ENCODE data around the gene MPRIP.
"Not testable (repeated sequence)": the region's sequence is repeated elsewhere in the genome, so short reads cannot be mapped to it uniquely, and the experiment has no call there.

Gene MPRIP

GRCh38 chr17:17042384-17042736 lies at the start of gene MPRIP:
MPRIP (plus strand) TSS chr17:17042457; CDS start chr17:17042849, 392 bp downstream.
- in situ Hi-C loops (cut with HindIII; ENCODE audit: low pct_unique_long_range_greater_than_20kb, low sequenced_read_pairs), result no loop called here
- no peak for DNase-seq (ENCODE audit: low read depth in 1 of 2, low spot score in 1 of 2)
- TF ChIP-seq JUND (IDR thresholded peaks at IDR 0.05; ENCODE audit: low read depth), result no peak

GRCh38 chr17:16994631-16995030 lies 47.6 kb upstream of the MPRIP start:
- in situ Hi-C loops (cut with HindIII; ENCODE audit: low pct_unique_long_range_greater_than_20kb, low sequenced_read_pairs), result no loop called here
- no peak for DNase-seq (ENCODE audit: low read depth in 1 of 2, low spot score in 1 of 2)
- no peak for TF ChIP-seq JUND (IDR thresholded peaks at IDR 0.05; ENCODE audit: low read depth)

- in situ Hi-C loops (cut with HindIII; ENCODE audit: low pct_unique_long_range_greater_than_20kb, low sequenced_read_pairs), result no loop called here
- no peak for TF ChIP-seq JUND (IDR thresholded peaks at IDR 0.05; ENCODE audit: low read depth)
- DNase-seq (ENCODE audit: low read depth in 1 of 2, low spot score in 1 of 2), result no peak
These were observed 46.3 kb upstream of the MPRIP start for GRCh38 chr17:16995930-16996329.

GRCh38 chr17:16996726-16997125 lies 45.5 kb upstream of the MPRIP start:
- in situ Hi-C loops (cut with HindIII; ENCODE audit: low pct_unique_long_range_greater_than_20kb, low sequenced_read_pairs); DNase-seq (ENCODE audit: low read depth in 1 of 2, low spot score in 1 of 2): not testable (repeated sequence)

- in situ Hi-C loops (cut with HindIII; ENCODE audit: low pct_unique_long_range_greater_than_20kb, low sequenced_read_pairs), result no loop called here
- no peak for TF ChIP-seq JUND (IDR thresholded peaks at IDR 0.05; ENCODE audit: low read depth)
- peak in 1 of 2 experiments; percentile 27 for DNase-seq (ENCODE audit: low read depth in 1 of 2, low spot score in 1 of 2)
These were observed 44.5 kb upstream of the MPRIP start for GRCh38 chr17:16997514-16998429.

- no peak for DNase-seq (ENCODE audit: low read depth in 1 of 2, low spot score in 1 of 2)
- in situ Hi-C loops (cut with HindIII; ENCODE audit: low pct_unique_long_range_greater_than_20kb, low sequenced_read_pairs), result no loop called here
- no peak for TF ChIP-seq JUND (IDR thresholded peaks at IDR 0.05; ENCODE audit: low read depth)
These were observed 42.2 kb upstream of the MPRIP start for GRCh38 chr17:16999931-17000625.

GRCh38 chr17:17001076-17001777 lies 41.0 kb upstream of the MPRIP start:
- DNase-seq (ENCODE audit: low read depth in 1 of 2, low spot score in 1 of 2), result no peak
- TF ChIP-seq JUND (IDR thresholded peaks at IDR 0.05; ENCODE audit: low read depth), result no peak
- in situ Hi-C loops (cut with HindIII; ENCODE audit: low pct_unique_long_range_greater_than_20kb, low sequenced_read_pairs), result no loop called here

GRCh38 chr17:17001874-17002520 lies 40.3 kb upstream of the MPRIP start:
- TF ChIP-seq JUND (IDR thresholded peaks at IDR 0.05; ENCODE audit: low read depth), result no peak
- in situ Hi-C loops (cut with HindIII; ENCODE audit: low pct_unique_long_range_greater_than_20kb, low sequenced_read_pairs), result no loop called here
- peak; percentile 61 to 77 for DNase-seq (ENCODE audit: low read depth in 1 of 2, low spot score in 1 of 2)

GRCh38 chr17:17002731-17003715 lies 39.2 kb upstream of the MPRIP start:
- in situ Hi-C loops (cut with HindIII; ENCODE audit: low pct_unique_long_range_greater_than_20kb, low sequenced_read_pairs); DNase-seq (ENCODE audit: low read depth in 1 of 2, low spot score in 1 of 2): not testable (repeated sequence)

GRCh38 chr17:17004251-17004996 lies 37.8 kb upstream of the MPRIP start:
- in situ Hi-C loops (cut with HindIII; ENCODE audit: low pct_unique_long_range_greater_than_20kb, low sequenced_read_pairs), result no loop called here
- no peak for DNase-seq (ENCODE audit: low read depth in 1 of 2, low spot score in 1 of 2)
- no peak for TF ChIP-seq JUND (IDR thresholded peaks at IDR 0.05; ENCODE audit: low read depth)

- in situ Hi-C loops (cut with HindIII; ENCODE audit: low pct_unique_long_range_greater_than_20kb, low sequenced_read_pairs); DNase-seq (ENCODE audit: low read depth in 1 of 2, low spot score in 1 of 2): not testable (repeated sequence)
These were observed 37.2 kb upstream of the MPRIP start for GRCh38 chr17:17004997-17005614.

- in situ Hi-C loops (cut with HindIII; ENCODE audit: low pct_unique_long_range_greater_than_20kb, low sequenced_read_pairs); DNase-seq (ENCODE audit: low read depth in 1 of 2, low spot score in 1 of 2): not testable (repeated sequence)
These were observed 34.4 kb upstream of the MPRIP start for GRCh38 chr17:17007891-17008290.

- in situ Hi-C loops (cut with HindIII; ENCODE audit: low pct_unique_long_range_greater_than_20kb, low sequenced_read_pairs); DNase-seq (ENCODE audit: low read depth in 1 of 2, low spot score in 1 of 2): not testable (repeated sequence)
These were observed 33.4 kb upstream of the MPRIP start for GRCh38 chr17:17008621-17009397.

- in situ Hi-C loops (cut with HindIII; ENCODE audit: low pct_unique_long_range_greater_than_20kb, low sequenced_read_pairs), result not testable (repeated sequence)
- DNase-seq (ENCODE audit: low read depth in 1 of 2, low spot score in 1 of 2), result peak in 1 of 2 experiments; percentile 29
These were observed 32.3 kb upstream of the MPRIP start for GRCh38 chr17:17009972-17010371.
